GM19467 (cell line): ENCODE measurements around the gene ITPK1.

Experiments
- ATAC-seq: cut with Tn5 transposase; IDR thresholded peaks from one replicate; pipeline ENCODE4 v1.9.1; 2021; ENCODE audit warnings: mild to moderate bottlenecking, moderate library complexity; ENCODE audit not compliant: unreplicated experiment

The ITPK1 gene

DNA sequence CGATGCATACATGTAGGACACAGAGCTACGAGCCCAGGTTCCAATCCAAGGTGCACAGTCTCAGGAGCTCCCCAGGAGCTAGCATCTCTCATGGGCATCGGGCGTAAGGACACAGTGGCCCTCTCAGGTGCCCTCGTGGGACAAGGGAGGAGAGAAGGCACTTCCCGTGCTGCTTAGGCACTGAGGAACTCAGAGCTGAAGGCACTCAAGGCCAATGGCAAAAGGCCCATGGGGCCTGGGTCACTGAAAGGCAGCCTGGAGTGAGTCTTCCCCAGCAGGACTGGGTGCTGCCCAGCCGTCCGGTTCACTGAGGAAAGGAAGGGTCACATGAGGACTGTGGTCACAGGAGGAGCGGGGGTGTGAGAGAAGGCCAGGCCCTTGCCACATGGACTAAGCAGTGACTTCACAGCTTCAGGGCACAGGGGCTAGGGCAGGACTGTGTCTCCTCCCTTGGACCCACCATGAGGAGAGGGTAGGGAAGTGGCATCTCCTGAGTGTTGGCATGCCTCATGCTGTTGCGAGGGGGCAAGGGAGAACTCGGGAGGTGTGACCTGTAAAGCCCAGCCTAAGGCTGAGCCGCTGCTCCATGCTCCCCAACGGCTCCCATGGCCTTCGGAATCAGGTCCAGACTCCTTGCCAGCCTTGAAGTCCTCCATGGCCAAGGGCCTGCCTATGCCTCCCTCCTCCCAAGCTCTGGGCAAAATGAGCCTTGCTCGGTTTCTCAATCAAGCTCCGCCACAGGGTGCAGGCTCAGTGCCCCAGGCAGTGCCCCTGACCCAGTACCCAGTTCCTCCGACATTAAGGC, 141.0 kb downstream of the ITPK1 start:
- ATAC-seq, result no peak

DNA sequence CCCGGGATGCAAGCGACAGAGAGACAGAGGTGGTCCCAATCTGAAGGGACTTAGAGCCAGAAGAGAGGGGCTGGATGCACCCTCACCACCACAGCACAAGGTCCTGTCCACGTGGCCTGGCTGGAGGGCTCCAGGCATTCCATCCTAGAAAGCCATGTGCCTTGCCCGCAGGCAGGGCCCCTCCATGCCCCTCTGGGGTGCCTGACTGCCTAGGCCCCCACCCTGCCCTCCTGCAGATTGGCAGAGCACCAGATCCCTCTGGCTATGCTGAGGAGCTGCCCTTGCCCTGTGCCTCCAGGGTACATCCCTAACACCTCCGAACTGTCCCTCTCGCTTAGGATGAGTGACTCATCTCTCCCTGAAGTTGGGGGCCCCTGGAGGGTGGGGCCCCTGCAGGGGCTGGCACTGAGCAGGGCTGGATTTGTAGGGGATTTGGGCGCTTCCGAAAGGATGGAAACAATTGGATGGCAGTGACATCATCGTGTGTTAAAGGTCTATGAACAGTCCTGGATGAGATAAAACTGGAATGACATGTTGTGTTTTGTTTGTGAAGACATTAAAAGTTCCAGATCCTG, 141.8 kb downstream of the ITPK1 start:
- no peak for ATAC-seq

DNA sequence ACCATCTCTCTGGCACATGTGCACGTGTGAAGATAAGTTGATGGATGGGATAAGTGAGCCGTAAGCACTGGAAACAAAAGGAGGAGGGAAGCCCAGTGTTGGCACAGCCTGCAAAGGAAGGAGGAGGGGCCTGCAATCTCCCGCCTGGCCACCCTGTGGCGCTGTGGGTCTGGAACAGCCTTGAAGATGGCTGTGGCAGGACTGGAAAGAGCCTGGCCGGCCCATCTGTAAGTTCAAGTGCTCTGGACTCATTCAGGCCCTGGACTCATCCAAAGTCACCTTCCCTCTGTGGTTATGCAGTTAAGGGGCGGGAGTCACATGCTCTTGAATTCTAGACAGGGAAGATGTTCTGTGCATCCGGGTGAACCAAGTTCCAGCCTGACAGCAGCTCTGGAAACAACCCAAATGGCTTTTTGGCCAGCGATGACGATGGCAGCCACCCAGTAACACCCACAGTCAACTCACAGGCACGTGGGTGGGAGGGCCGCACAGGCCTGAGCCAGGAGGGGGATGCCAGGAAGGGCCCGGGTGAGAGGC, 142.4 kb downstream of the ITPK1 start:
- ATAC-seq, result no peak

DNA sequence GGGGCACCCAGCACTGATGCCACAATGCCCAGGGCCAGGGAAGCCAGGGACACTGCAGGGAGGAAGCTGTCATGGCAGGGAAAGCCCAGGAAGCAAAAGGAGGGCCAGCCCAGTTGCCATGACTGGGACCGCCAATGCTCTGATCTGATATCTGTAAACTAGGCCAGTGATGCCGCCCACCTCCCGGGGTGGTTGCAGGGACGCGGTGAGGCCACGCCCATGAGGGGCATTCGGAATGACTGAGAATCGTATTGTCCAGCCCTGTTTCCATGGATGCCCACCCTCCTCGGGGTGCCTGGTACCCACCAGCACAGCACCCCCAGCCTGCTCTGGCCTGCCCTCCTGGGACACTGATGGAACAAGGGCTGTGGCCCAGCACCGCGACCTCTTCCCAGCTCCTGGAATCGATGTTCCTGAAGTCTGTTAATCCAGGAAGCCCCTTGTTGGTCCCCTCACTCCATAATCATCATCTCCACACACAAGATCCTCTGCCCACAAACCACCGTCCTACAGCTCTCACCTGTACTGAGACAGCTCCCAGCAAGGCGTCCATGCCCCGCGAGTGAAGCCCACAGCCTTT, 144.0 kb downstream of the ITPK1 start:
- no peak for ATAC-seq

DNA sequence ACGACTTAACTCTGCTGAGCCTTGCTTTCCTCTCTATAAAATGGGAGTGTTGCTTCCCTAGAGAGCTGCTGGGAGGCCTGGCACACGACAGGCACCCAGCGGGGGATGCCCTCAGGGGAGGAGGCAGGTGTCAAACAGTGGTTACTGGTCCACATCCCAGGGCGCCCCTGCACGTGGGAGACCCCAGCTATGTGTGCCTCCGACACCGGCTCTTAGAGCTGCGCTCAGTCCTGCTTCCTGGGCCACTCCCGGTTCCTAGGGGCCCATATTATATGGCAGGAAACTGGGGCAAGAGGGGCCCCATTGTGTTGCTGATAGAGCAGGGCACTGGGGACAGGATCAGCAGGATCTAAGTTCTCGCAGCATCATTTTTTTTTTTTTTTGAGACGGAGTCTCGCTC, 145.5 kb downstream of the ITPK1 start:
- ATAC-seq, result no peak

DNA sequence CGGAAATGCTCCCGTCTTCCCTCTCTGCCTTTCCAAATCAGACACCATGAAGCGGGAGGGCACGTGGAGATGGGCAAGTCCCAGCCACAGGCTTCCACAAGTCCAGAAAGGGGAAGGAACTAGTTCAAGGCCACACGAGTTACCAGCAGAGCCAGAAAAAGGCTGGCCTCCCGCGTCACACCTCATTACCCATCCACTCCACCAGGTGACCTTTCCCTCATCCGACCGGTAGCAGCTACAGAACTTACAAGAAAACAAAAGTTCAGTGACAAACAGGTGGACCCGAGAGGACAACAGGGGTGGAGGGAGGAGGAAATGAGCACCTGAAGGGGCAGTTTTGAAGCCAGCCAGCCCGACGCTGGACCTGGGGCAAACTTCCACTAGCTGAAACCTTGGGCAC, 145.9 kb downstream of the ITPK1 start:
- no peak for ATAC-seq

DNA sequence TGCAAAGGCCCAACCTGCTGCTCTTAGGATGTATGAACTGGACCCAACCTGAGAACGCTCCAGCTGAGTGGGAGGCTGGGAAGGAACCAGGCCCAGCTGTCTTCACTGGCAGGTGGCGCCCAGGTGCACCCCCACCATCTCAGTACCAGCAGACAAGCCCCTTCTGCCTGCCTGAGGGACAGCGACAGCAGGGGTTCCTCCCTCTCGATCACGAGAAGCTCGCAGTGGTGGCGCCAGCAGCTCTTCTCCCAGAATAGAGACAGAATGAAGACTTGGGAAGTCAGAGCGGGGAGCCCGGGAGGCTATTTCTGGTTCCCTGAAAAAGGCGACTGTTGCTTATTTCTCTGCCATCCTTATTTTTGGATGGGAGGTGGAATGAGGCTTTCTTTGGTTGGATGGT, 146.3 kb downstream of the ITPK1 start:
- no peak for ATAC-seq

DNA sequence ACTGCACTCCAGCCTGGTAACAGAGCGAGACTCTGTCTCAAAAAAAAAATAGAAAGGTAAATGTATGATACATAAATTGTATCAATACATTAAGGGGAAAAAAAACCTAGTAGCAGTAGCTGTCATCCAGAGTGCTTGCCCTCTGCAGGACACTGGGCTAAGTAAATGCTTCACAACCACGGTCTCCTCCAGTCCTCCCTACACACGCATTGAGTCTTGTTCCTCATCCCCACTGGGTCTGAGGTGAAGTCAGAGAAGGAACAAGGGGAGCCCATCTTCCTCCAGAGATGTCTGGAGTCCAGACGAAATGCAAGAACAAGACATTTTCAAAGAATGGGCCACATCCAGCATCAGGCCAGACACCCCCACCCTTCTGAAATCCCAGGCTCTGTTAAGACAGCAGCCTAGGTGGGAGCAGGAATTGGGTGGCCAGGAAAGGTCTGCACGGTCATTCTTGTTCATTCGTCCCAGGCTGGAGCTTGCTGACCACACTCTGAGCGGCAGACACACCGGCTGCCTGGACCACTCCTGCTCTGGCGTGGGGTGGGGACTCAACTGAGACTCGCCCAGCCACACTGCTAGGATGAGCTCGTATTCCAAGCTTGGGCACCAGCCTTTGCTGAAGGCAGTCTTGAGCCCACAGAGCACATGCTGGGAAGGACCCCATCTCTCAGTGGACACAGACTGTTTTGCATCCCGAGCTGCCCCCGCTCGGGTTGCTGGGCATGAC, 147.3 kb downstream of the ITPK1 start:
- no peak for ATAC-seq

DNA sequence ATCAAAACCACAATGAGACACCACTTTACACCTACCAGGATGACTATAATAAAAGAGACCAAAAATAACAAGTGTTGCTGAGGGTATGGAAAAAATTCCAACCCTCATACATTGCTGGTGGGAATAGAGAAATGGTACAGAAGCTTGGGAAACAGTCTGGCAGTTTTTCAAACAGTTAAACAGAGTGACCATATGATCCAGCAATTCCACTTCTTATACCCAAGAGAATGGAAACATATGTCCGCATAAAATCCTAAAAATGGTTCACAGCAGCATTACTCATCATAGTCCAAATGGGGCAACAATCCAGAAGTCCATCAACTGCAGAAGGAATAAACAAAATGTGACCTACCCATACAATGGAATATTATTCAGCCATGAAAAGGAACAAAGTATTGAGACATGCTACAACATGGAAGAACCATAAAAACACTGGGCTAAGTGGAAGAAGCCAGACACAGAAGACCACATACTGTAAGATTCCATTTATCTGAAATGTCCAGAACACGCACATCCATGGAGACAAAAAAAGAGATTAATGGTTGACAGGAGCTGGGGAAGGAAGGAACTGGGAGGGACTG, 148.3 kb downstream of the ITPK1 start:
- ATAC-seq, result no peak

DNA sequence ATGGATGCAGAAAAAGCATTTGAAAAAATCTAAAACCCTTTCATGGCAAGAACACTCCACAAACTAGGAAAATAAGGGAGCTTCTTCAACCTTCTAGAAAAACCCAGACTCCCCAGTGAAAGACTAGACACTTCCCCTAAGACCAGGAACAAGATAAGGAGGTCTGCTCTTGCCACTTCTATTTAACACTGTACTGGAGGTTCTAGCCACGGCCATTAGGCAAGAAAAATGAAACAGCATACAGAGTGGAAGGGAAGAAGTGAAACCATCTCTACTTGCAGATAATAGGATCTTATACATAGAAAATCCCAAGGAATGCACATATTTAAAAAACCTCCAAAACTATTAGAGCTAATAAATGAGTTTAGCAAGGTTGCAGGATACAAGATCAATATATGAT, 150.4 kb downstream of the ITPK1 start:
- ATAC-seq, result no peak

DNA sequence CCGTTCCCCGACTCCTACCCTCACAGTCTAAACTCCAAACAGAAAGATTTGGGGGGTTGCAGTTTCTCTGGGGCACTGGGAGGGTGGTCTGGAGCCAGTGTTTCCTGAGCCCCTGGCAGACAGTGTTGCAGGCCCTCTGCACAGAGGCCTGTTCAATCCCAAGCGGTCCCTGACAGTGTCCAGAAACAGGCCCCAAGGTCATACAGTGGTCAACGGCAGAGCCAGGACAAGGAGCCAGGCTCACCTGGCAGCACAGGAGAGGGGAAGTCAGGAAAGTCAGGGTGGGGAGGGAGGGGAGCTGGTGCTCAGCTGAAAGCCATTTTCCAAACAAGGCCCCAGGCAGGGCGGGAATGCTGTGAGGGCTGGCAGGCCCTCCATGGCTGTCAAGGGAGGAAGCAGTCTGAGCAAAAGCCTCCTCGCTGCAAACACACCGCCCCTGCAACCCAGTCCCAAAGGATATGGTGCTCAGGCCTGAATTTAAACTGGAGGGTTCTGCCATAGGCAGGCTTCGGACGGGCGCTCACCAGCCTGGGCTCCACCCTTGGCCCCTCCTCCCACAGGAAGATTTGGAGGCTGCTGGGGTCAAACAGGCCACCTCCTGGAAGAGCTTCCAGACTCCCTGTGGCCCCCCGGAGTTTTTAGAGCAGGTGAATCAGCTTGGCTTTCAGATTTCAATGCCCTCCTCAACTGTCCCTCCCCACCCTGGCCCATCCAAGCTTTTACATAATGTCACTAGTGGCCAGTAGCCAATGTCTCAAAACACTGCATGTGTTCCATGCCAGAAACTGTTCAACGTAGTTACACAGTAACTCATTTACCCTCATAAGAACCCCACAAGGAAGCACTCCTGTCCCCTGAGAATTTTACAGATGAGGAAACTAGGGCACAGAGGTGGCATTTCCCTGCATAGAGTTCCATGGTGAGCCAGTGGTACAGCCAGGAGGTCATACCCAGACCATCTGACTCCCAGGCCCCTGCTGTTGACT, 151.3 kb downstream of the ITPK1 start:
- no peak for ATAC-seq

DNA sequence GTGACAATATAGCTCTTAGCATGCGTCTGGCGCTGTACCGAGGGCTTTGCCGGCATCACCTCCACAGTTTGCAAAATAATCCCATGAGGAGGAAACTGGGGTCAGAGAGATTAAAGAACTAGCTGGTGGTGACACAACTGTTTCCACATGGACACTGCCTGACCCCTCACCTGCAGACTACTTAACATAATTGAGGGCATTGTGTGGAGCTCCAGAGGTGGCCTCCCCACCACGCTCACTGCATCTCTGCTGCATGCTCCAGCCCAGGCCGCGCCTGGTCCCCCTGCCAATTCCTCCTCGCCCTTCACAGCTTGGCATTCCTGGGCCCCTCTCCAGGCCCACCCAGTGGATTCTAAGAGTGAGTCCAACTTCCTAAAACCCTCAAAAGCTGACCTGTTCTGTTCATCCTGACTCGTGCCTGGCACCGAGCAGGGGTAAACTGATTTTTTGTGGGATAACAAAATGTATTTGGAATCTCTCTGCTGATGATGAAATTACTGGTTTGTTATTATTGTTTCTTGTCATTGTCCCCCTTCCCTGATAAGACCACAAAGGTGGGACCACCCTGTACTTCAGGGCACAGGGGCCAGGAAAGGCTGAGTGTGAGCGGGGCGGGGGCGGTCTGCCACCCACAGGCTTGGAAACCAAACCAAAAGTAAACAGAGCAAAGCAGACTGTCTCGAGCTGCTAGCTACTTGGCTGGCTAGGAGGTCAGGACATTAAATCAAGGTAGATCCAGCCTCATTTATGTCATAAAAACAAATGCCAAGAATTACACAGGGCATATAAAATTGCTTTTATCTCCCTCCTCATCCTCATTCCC, 152.2 kb downstream of the ITPK1 start:
- no peak for ATAC-seq

DNA sequence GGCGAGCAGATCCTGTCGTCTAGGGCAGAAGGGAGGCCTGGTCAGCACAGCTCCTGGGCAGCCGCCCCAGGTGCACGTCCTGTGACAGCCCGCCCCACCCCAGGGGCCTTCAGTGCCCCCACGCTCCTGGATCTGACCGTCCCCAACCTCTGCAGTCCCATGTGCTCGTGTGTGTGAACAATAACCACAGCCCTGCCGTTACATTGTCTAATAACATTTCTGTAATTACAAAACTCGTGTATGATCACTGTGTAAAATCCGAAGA, 153.0 kb downstream of the ITPK1 start:
- ATAC-seq, result no peak

DNA sequence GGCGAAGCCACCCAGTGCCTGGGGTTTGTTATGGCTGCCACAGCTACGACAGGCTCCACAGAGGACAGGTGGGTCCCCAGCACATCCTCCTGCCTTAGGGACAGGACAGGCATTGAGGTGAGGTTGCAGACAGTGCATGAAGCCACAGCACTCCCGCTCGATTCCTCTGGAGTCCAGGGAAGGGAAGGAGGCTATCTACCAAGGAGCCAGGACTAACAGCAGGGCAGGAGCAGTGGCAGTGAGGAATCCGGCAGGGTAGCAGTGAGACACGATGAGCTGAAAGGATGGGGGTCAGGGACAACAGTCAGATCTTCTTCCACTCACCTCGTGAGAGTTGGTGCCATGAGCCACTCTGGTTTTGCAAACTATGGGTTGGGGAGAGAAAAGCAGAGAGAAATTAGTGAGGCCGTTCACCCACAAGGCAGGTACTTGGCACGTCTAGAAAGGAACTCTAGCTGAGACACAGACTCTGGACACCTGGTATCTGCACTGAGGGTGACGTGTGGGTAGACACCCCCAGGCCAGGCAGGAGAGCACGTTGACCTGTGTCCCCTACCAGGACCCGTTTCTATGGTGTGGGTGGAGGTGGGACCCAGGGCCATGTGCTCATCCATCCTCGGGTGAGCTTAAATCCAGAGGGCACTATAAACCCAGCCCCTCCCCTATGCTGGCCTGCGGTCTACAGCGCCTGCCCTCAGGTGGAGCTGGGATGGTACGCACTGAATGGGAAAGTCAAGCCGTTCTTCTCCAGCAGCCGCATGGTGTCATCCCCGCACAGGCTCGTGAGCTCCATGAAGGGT, 153.5 kb downstream of the ITPK1 start:
- ATAC-seq, result no peak

DNA sequence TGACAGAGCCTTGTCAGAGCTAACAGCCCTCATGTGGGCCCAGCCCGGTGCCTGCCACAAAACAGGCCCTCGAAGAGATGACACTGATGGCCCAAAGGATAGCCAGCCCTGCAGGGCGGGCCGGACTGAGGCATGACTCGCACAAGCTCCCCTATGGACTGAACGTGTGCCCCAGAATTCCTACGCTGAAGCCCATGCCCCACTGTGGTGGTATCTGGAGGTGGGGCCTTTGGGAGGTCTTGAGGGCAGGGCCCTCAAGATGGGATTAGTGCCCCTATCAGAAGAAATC, 154.2 kb downstream of the ITPK1 start:
- ATAC-seq, result no peak

DNA sequence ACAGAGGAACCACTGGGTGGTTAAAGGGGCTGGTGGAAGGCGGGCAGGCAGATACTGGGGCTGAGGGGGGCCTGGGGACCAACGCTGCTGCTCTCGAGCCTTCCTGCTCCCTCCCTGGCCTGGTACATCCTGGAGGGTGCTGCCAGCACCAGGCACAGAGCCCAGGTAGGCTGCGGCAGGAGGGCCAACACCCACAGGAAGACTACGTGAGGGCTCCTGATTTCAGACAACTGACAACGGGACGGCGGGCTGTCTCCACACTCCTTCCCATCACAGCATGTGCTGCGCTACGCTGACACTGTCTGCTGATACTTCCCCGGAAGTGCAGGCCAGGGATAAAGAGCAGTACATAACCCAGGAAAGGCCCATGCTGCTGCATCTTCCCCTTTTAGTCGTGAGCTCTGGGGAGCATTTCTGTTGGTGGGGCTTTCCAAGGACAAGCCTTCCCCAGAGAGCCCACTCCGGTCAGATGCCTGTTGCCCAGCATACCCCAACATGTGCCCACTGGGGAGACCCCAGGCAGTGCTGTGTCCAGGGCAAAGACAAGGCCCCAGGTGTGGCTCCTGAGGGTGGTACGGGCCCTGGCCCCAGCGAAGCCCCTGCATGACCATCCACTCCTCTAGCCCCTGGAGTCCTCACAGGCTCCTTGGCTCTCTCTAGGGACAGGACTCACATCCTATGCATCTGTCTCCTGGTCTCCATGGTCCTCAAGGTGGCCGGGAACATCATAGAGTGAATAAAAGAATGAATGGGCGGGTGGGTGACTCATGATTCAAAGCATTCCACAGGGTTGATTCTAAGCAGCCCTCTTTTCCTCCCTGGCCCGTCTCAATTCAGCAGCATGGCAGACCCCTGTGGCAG, 154.8 kb downstream of the ITPK1 start:
- ATAC-seq, result no peak

DNA sequence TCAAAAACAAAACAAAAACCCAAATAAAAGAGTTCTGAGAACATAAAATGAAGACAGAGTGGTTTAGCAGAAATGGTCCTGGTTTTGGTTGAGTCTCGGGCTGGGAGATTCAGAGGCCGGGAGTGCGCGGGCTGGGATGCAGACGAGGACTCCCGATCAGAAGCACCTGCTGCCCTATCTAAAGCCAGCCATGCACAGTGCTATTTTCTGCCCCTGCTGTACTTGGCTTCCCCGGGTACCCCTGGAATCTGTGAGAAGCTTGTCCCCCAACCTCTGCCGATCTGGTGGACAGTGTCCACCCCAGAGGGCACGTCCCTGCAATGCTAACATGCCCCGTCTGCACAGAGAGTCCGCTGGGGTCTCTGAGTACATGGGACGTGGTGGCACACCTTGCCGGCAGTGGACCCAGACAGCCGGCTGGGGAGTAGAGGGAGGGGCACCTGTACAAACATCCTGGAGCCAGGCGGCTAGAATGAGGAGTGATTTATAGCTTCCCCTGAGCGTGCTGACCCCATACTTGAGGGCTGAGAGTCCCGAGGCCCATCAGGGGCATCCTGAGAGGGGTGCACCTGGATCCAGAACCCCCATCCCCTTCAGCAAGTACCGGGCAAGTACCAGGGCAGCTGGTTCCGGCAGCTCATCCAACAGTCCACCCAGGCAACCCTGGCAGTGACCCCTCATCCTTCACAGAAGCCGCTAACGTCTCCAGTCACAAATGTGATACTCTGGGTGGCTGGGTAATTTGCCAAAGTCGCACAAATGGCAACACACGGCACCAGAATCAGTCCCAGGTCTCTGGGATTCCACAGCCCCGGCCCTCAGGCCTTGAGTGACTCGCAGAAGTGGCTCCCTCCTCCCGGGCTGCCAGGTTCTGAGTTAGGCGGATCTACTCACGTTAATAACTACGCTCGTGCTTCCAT, 155.7 kb downstream of the ITPK1 start:
- ATAC-seq, result no peak
